Smooth muscle cell of the coronary artery (primary cell): ENCODE results near the gene GCC1. TPM values are rescaled to one million over a fixed set of nuclear protein-coding genes. Genes with fewer than 3 reads are reported as not detected.

ENCODE experiments used
- total RNA-seq: library from RNA; depleted of rRNA; stranded (reverse); fragments of >200 nt; gene quantifications from 2 replicates; pipeline ENCODE4 v1.2.3, GENCODE V29; 2014; ENCODE audit warnings: low replicate concordance

GCC1 gene, protein sequence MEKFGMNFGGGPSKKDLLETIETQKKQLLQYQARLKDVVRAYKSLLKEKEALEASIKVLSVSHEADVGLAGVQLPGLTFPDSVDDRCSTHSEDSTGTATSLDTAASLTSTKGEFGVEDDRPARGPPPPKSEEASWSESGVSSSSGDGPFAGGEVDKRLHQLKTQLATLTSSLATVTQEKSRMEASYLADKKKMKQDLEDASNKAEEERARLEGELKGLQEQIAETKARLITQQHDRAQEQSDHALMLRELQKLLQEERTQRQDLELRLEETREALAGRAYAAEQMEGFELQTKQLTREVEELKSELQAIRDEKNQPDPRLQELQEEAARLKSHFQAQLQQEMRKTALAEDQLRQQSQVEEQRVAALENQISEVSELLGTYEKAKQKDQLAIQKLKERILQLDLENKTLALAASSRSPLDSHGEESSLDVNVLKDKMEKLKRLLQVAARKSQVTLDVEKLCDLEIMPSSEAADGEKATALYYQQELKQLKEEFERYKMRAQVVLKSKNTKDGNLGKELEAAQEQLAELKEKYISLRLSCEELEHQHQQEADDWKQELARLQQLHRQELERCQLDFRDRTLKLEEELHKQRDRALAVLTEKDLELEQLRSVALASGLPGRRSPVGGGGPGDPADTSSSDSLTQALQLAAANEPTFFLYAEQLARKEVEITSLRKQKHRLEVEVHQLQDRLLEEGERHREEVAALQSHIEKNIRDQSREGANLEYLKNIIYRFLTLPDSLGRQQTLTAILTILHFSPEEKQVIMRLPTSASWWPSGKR
- total RNA-seq: 18.6 and 27.6 TPM in 2 replicates

DNA sequence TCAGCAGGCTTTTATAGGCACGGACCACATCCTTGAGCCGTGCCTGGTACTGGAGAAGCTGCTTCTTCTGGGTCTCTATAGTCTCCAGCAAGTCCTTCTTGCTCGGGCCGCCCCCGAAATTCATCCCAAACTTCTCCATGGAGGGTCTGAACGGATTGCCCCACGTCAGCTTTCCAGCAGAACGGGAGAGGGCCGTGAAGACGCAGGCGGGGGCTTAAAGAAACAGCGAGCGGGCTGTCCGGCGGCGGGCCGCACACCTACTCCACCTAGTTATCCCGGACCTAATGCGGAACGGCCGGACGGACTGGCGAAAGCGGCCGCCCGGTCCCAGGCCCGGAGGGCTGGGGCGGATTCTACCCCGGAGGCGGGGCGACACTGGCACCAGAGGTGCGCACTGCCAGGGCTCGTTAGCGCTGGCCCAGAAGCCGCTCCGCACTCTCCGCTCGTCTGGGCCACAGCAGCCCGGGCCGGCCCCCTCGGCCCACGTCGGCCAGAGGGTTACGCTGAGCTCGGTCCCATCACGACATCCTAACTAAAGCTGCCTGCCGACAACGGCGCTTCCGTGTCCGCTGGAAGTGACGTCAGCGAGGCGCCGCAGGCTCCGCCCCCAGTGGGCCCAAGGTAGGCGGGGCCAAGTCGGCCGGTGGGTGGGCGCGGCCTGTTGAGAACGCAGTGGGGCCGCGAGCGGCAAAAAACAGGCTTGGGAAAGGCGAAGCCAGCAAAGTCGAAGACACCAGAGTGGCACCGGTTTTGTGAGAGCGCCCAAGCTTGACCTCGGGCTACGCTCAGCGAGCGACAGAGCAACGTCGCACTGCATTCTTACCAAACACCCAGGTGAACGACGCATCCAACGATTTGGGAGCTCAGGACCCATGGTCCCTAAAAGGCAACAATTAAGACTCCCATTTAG, at the start of gene GCC1:
Gene GCC1 (minus strand): TSS at position 553 of the 910 bp plus-strand sequence. CDS start 414 bp downstream, at position 139.

DNA sequence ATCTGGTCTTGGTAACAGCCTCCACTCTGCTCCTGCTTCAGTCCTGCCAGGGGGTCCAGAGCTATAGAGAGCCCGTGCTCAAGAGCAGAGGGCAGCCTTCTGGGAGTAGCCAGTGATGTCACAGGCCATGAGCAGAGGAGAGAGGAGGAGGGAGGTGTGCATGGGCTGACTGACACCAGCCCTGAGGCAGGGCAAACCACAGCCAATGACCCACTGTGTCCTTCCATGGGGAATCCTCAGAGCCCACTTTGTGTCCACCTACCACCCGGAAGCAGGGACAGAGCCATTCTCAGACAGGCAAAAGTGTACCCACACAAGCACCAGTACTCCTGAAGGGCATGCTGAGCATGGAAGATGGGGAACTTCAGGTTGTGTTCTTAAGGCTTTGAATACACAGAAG, 32.6 kb upstream of the GCC1 start, which contains the start of gene PAX4:
Gene PAX4 (minus strand): TSS at position 101 of the 400 bp plus-strand sequence. CDS start 2,214 bp downstream, outside the sequence.

DNA sequence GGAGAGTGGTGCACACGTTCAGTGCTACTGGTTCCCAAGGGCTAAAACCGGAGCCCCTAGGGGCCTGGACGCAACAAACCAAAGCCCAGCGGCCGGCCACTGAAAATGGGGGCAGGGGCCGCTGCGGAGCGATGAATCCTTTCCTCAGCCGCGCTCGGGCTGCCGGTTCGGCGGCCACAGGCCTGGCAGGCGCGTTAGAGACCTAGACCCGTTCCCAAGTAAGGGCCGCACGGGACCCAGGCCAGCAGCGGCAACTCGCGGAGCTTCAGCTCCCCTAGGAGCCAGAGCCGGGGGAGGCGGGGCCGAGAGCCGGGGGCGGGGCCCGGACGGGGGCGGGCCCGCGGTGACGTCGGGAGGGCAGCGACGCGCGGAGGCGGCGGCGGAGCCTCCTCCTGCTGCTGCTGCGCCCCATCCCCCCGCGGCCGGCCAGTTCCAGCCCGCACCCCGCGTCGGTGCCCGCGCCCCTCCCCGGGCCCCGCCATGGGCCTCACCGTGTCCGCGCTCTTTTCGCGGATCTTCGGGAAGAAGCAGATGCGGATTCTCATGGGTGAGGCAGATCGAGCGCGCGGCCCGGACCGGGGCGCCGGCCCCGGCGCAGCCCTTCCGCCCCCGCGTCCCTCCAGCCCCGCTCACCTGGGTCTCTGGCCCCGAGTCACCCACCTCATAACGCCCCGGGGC, 2.8 kb upstream of the GCC1 start, which contains the start of gene ARF5:
Gene ARF5 (plus strand): TSS at position 393 of the 678 bp plus-strand sequence. CDS start 88 bp downstream, at position 481.

Other genes starting within 250 kb of the GCC1 start
- gene ZNF800, start 192.9 kb downstream of the GCC1 start, total RNA-seq: 4.0 and 6.5 TPM in 2 replicates
- 112 and 151 TPM in 2 replicates for gene ARF5, start 2.8 kb upstream of the GCC1 start, total RNA-seq
- 0.35 and 0.45 TPM in 2 replicates for gene FSCN3, start 8.1 kb upstream of the GCC1 start, total RNA-seq
- not detected in 2 replicates for gene PAX4, start 32.5 kb upstream of the GCC1 start, total RNA-seq
- 211 and 348 TPM in 2 replicates for gene SND1, start 66.6 kb upstream of the GCC1 start, total RNA-seq